HG02970 (cell line): ENCODE data around the gene LDLRAD3.

Experiments used
- ATAC-seq: cut with Tn5 transposase; IDR thresholded peaks from one replicate; pipeline ENCODE4 v1.9.1; 2021; ENCODE audit warnings: mild to moderate bottlenecking, moderate library complexity, moderate number of reproducible peaks; ENCODE audit not compliant: unreplicated experiment, low FRiP score

LDLRAD3 gene

GRCh38 chr11:35924811-35925210, 19.1 kb upstream of the LDLRAD3 start:
- no peak for ATAC-seq

GRCh38 chr11:35927104-35927503, 16.8 kb upstream of the LDLRAD3 start:
- ATAC-seq, result no peak

DNA sequence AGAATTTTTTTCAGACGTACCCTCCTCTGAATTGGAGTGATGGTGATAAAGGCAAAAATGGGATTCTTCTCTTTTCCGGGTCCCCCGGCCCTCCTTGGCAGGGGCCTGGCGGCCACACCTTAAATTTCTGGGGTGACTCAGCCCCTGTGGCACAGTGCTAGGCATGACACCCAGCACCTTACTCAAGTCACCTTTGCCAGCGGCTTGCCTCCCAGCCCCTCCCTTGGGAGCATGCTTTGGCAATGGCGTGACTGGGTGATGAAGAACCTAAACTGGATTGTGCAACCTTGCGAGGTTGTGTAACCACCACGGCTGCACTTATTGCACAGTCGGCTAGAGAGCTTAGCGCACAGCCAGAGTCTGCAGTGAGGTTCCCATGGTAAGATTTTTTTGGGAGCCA, 16.2 kb upstream of the LDLRAD3 start:
- ATAC-seq, result no peak

DNA sequence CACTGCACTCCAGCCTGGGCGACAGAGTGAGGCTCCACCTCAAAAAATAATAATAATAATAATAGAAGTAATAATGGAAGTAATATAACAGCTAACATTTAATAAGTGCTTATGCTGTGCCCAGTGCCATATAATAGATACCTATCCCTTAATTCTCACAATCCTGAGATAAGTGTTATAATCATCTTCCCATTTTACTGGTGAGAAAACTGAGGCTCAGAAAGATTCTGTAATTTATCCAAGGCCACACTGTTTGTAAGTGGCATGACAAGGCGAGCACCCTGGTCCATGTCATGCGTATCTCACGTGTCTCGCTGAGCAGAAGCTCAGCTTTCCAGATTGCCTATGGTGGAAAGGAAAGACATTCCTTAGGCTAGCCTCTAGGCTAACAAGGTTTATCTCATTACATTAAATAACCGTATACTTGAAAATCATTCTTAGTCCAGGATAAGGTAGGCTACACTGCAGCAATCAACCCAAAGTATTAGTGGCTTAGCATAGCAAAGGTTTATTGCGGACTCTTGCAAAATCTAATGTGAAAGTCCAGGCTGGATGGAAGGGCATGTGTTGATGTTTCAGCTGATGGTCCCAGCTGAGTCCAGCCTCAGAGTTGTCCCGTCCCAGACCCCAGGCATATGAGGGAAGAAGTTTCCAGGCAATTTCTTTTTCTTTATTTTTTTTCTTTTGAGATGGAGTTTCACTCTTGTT, 15.0 kb upstream of the LDLRAD3 start:
- ATAC-seq, result no peak

GRCh38 chr11:35930466-35930865, 13.4 kb upstream of the LDLRAD3 start:
- no peak for ATAC-seq

DNA sequence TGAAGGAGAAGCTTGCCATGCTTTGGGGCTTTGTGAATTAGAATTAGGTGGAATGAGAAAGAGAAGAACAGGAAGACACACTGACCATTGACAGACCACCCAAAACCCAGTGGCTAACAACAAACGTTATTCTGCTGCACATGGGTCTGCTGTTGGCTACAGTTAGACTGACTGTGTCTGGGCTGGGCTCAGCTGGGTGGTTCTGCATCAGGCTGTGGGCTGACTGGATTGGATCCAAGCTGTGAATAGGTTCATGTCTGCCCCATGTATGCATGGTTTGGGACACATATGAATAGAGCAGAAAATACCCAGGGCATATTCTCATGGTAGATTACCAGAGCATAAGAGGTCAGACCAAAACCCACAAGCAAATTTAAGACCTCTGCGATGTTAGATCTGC, 11.7 kb upstream of the LDLRAD3 start:
- ATAC-seq, result no peak

- no peak for ATAC-seq
Observed at GRCh38 chr11:35932681-35933319, 11.1 kb upstream of the LDLRAD3 start.

- ATAC-seq, result no peak
Observed at GRCh38 chr11:35933320-35933871, 10.5 kb upstream of the LDLRAD3 start.

GRCh38 chr11:35934271-35934670, 9.6 kb upstream of the LDLRAD3 start:
- no peak for ATAC-seq

DNA sequence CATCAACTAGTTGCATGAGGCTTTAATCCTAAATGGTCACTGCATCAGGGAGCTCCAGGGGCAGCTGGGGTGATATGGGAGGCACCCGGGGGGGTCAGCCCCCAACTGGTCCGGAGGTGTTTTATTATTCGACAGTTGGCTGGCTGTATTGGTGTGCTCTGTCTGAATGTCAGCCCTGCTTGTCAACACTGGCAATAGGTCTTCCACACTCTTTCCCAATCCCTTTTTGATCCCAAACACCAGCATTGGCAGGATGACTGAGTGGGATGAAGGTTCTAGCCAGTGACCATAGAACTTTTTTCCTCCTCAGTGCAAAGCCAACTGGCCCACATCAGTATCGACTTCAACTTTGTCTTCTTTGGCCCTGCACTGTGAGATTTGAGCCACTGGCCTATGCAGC, 8.9 kb upstream of the LDLRAD3 start:
- ATAC-seq, result no peak

- ATAC-seq, result no peak
Observed at GRCh38 chr11:35935390-35935789, 8.5 kb upstream of the LDLRAD3 start.

GRCh38 chr11:35937111-35937510, 6.8 kb upstream of the LDLRAD3 start:
- no peak for ATAC-seq

DNA sequence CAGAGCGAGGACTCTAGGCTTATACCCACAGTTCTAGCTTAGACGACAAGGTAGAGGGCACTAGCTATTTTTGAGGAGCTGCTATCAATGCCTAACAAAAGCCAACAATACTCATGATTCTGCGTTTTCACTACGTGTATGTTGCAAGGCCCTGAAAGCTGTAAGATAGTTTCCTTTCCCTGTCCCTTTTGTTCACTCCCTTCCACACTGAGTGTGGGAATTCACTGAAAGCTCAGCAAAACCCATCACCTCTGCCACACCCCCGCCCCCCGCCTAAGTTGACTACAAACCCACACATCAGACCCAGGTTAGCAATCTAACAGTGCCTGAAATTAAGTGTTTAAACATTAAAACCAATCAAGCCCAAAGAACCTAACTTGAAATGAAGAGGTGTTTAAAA, 6.2 kb upstream of the LDLRAD3 start:
- ATAC-seq, result no peak

GRCh38 chr11:35938231-35938630, 5.6 kb upstream of the LDLRAD3 start:
- ATAC-seq, result no peak

- no peak for ATAC-seq
Observed at GRCh38 chr11:35943309-35943708, 553 bp upstream of the LDLRAD3 start.

DNA sequence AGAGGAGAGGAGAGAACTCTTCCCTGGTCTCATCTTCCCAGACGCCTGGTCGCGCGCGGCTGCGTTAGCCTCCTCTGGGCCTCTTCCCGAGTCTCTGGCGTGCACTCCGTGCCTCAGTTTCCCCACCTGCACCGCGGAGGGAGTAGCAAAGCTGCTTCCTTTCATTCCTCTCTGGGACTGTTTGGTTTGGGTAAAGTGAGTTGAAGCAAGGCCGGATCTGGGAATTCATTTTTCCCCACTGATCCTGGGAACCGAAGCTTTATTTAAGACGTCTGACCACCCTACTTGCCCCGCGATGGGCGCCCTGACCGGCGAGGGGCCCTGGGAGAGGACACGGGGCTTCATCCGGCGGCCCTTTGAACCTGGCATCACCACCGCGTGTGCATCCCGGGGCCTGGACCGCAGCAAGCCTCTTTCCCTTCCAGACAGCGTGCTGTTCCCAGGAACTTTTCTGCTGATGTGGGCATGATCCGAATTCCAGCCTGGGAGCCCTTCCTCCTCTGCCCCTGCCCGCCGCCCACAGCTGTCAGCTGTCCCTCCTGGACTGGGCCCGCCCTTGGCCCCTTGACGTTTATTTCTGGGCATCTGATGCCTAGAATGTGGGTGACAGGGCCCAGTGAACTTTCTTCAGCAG, 758 bp downstream of the LDLRAD3 start:
- ATAC-seq, result no peak

DNA sequence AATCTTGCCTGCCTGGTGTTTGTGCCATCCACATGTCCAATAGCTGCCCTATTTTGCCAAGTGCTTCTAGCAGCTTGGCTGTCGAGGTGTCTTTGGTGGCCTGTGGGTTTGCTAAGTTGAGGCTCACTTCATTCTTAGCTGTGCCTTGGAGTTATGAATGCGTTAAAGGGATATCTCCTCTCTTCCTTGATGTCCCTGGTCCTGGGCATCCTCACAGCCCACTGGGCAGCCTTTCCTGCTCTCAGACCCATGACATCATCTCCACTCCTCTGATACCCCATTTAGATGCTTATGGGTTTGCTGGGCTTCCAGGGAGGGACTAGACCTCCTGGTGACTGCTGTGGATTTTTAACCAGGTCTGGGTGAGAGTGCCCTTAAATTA, 1.3 kb downstream of the LDLRAD3 start:
- no peak for ATAC-seq

DNA sequence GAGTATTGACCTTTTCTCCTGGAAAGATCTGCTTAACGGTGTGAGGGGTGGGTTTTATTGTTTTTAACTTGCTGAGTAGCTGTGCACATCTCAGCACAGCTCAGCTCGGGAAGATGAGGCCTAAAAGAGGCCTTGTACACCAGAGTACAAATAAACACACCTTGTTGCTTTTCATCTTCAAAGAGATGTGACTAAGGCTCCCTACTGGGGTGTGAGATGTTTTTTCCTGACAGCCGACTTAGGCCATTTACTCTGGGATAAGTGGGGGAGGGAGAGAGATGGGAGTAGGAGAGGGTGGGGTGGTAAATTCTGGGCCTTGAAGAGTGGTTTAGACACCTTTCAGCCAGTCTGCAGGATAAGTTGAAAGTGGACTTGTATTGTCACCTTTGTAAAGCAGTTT, 2.9 kb downstream of the LDLRAD3 start:
- ATAC-seq, result no peak

DNA sequence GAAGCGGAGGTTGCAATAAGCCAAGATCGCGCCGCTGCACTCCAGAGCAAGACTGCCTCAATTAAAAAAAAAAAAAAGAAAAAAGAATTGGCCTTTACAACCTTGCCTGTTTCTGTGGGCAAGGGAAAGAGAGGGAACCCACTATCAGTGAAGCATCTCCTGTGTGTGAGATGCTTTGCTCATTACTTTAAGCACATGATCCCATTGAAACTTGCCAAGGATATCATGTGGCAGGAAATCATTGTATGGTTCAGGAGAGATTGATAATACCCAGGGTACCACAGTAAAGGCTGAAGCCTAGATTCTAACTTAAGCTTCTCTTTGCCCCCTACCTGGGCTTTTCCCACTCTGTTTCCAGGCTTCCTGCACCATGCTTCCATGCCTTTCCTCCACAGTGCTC, 3.6 kb downstream of the LDLRAD3 start:
- ATAC-seq, result no peak

GRCh38 chr11:35949242-35949641, 5.4 kb downstream of the LDLRAD3 start:
- no peak for ATAC-seq

GRCh38 chr11:35950082-35950481, 6.2 kb downstream of the LDLRAD3 start:
- ATAC-seq, result no peak

GRCh38 chr11:35951680-35952079, 7.8 kb downstream of the LDLRAD3 start:
- ATAC-seq, result no peak
